ENCODE measurements around the gene ZMYM3. TPM values are rescaled to one million over a fixed set of nuclear protein-coding genes. Genes with fewer than 3 reads are reported as not detected.
"Not testable (repeated sequence)": the region's sequence is repeated elsewhere in the genome, so short reads cannot be mapped to it uniquely, and the experiment has no call there.

Gene ZMYM3
- total RNA-seq, 4 donors from 2014 or later, result 13.2 to 21.0 (median 17.4) TPM

DNA sequence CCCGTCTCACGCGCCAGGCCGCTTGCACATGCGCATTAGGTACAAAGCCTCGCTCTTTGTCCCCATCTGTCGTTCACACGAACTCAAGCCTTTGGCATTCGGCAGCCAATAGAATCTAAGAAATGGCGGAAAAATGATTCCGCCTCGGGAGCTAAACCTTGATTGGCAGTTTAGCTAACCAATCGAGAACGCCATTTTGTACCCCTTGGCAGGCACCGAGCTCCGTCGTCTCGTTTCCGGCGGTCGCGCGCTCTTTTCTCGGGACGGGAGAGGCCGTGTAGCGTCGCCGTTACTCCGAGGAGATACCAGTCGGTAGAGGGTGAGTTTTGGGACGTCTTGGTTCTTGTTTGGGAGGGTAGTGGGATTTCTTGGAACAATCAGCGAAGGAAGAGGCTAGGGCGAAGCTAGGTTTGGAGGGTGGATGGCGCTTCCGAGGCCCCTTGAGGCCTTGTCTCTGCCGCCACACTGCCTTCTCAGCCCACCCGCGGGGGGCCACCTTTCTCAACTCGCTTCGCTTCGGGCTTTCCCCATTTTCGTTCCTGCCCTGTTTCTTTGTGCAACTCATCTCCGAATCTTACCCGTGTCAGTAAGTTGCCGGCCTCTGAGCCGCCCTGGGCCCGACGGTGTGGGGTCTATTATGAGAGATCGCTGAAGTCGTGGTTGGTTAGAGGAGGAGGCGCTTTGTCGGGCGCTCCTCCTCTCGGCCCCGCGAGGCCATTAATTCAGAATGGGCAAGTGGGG is 29.6 kb upstream of the ZMYM3 start, which contains the start of gene NONO:
Gene NONO (plus strand): TSS at position 233 of the 741 bp plus-strand sequence. CDS start 7,003 bp downstream, outside the sequence.
- Histone ChIP-seq H3K36me3 (no peaks in the 10 kb centered on the region), H3K4me1 (peaks cover 0 to 32% (median 6%) of the 10 kb centered on the region in 4 donors), H3K27ac (peak within 1 kb of the TSS; percentile 82 to 94 (median 88)), H3K27me3 (no peaks in the 10 kb centered on the region), H3K4me3 (peak within 1 kb of the TSS; percentile 43 to 69 (median 58)), H3K9me3 (no peaks in the 10 kb centered on the region)
- DNase-seq (ENCODE audit: low spot score in 2 of 2), result peak; percentile 62 to 86
- 0 to 50% methylated on average over 45 to 57 of the region's 57 CpGs for WGBS, 2 donors
- TF ChIP-seq EP300 (IDR thresholded peaks at IDR 0.05) (peak in 1 of 2 donors; percentile 94), POLR2A (IDR thresholded peaks at IDR 0.05) (peak; percentile 61 to 75)
- TF ChIP-seq, protein P1, sequence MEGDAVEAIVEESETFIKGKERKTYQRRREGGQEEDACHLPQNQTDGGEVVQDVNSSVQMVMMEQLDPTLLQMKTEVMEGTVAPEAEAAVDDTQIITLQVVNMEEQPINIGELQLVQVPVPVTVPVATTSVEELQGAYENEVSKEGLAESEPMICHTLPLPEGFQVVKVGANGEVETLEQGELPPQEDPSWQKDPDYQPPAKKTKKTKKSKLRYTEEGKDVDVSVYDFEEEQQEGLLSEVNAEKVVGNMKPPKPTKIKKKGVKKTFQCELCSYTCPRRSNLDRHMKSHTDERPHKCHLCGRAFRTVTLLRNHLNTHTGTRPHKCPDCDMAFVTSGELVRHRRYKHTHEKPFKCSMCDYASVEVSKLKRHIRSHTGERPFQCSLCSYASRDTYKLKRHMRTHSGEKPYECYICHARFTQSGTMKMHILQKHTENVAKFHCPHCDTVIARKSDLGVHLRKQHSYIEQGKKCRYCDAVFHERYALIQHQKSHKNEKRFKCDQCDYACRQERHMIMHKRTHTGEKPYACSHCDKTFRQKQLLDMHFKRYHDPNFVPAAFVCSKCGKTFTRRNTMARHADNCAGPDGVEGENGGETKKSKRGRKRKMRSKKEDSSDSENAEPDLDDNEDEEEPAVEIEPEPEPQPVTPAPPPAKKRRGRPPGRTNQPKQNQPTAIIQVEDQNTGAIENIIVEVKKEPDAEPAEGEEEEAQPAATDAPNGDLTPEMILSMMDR (IDR thresholded peaks at IDR 0.05), result peak in 3 of 5 experiments; percentile 3 to 23 (median 10)

DNA sequence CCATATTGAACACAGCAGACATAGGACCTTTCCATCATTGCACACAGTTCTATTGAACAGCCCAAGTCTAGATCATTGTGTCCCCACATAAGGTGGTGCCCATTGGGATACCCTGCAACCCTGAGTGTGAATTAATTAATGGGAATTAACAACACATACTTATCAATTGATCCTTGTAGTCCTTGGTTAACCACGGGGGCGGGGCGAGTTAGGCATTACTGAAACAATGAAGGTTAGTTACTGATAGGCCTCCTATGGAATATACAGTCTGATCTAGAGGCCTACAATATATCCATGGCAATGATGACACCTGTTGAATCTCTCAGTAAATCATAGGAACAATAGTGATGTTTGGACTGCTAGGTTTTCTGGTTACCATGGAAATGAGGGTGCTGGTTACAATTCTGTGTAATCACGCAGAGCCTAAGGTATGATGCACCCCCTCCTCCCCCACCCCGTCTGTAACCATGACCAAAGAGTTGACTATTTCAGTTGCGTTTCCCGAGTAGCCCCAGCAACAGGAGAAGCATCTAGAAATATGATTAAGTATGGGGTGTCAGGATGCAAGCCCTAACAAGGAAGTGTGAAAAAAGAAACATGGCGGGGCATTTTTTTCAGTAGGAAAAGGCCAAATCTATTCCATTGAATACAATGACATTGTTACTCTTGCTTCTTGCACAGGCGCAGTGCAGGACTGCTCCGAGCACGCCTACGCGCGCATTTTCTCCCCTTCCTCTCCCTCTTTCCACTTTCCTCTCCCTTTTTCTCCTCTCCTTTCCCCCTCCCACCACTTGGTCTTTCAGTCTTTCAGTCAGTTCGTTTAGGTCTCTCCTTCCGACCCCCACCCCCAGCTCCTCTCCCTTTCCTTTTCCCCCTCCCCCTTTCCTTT is 28.8 kb upstream of the ZMYM3 start:
- H3K9me3 ChIP-seq, result no peaks in the 10 kb centered on the region
- H3K27ac ChIP-seq, result peak overlapping the region; percentile 82 to 94 (median 88)
- no peak for DNase-seq (ENCODE audit: low spot score in 2 of 2)
- H3K27me3 ChIP-seq, result no peaks in the 10 kb centered on the region
- no peak for TF ChIP-seq EP300 (IDR thresholded peaks at IDR 0.05)
- TF ChIP-seq POLR2A (IDR thresholded peaks at IDR 0.05), result no peak
- TF ChIP-seq, protein P1 (IDR thresholded peaks at IDR 0.05), result no peak
- H3K4me3 ChIP-seq, result peak overlapping the region; percentile 28 to 69 (median 58)
- no peaks in the 10 kb centered on the region for H3K36me3 ChIP-seq
- peaks cover 0 to 31% (median 6%) of the 10 kb centered on the region in 4 donors for H3K4me1 ChIP-seq
- WGBS, 2 donors, result 19 to 53% methylated on average over 16 of the region's 16 CpGs

DNA sequence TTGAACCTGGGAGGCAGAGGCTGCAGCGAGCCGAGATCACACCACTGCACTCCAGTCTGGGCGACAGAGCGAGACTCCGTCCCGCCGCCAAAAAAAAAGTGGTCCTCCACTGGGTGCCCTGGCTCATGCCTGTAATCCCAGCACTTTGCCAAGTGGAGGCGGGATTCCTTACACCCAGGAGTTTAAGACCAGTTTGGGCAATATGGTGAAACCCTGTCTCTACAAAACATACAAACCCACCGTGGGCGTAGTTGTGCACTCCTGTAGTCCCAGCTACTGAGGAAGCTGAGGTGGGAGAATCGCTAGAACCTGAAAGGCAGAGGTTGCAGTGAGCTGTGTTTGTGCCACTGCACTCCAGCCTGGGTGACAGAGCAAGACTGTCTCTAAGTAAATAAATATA is 27.4 kb upstream of the ZMYM3 start:
- not testable (repeated sequence) for DNase-seq (ENCODE audit: low spot score in 2 of 2); H3K4me3 ChIP-seq; H3K27ac ChIP-seq; H3K27me3 ChIP-seq; H3K36me3 ChIP-seq; H3K9me3 ChIP-seq
- WGBS, 2 donors, result 92 to 100% methylated on average over 3 to 11 of the region's 11 CpGs
- H3K4me1 ChIP-seq, result peaks cover 0 to 20% (median 2%) of the 10 kb centered on the region in 4 donors

DNA sequence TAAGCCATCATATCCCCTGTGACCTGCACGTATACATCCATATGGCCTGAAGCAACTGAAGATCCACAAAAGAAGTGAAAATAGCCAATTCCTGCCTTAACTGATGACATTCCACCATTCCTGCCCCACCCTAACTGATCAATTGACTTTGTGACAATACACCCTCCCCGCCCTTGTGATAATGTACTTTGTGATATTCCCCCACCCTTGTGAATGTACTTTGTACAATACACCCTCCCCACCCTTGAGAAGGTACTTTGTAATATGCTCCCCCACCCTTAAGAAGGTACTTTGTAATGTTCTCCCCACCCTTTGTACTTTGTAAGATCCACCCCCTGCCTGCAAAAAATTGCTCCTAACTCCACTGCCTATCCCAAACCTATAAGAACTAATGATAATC is 18.4 kb upstream of the ZMYM3 start:
- not testable (repeated sequence) for H3K9me3 ChIP-seq; H3K27ac ChIP-seq; H3K4me1 ChIP-seq; DNase-seq (ENCODE audit: low spot score in 2 of 2); H3K4me3 ChIP-seq; H3K27me3 ChIP-seq; H3K36me3 ChIP-seq
- 74 to 88% methylated on average over 2 of the region's 2 CpGs for WGBS, 2 donors

DNA sequence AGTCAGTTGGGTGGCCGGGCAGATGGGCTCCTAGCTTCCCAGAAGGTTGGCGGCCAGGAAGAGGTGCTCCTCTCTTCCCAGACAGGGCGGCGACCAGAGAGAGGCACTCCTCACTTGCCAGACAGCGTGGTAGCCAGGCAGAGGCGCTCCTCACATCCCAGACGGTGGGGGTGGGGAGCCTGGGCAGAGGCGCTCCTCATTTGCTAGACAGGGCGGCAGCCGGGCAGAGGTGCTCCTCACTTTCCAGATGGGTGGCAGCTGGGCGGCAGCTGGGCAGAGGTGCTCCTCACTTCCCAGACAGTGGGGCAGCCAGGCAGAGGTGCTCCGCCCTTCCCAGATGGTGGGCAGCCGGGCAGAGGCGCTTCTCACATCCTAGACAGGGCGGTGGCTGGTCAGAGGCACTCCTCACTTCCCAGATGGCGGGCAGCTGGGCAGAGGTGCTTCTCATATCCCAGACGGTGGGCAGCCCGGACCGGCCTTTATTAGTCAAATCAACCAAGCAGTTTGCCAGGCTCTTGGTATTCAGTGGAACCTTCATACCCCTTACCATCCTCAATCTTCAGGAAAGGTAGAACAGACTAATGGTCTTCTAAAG is 16.0 kb upstream of the ZMYM3 start:
- TF ChIP-seq EP300 (IDR thresholded peaks at IDR 0.05) (no peak), POLR2A (IDR thresholded peaks at IDR 0.05) (no peak)
- TF ChIP-seq, protein P1 (IDR thresholded peaks at IDR 0.05), result no peak
- Histone ChIP-seq H3K27ac (no peak overlapping the region), H3K9me3 (no peaks in the 10 kb centered on the region), H3K4me1 (no peaks in the 10 kb centered on the region), H3K27me3 (no peaks in the 10 kb centered on the region), H3K4me3 (no peak overlapping the region), H3K36me3 (no peaks in the 10 kb centered on the region)
- WGBS, 2 donors, result 87 to 90% methylated on average over 2 to 18 of the region's 19 CpGs
- DNase-seq (ENCODE audit: low spot score in 2 of 2), result no peak

DNA sequence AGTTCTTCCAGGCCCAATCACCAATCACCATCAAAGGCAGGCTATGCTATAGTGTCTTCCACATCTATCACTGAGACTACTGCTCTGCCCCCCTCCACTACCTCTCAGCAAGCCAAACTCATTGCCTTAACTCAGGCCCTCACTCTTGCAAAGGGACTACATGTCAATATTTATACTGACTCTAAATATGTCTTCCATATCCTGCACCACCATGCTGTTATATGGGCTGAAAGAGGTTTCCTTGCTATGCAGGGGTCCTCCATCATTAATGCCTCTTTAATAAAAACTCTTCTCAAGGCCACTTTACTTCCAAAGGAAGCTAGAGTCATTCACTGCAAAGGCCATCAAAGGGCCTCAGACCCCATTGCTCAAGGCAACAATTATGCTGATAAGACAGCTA is 14.7 kb upstream of the ZMYM3 start:
- H3K4me3 ChIP-seq; H3K9me3 ChIP-seq; DNase-seq (ENCODE audit: low spot score in 2 of 2); H3K36me3 ChIP-seq; H3K4me1 ChIP-seq; H3K27ac ChIP-seq; H3K27me3 ChIP-seq: not testable (repeated sequence)
